AG04450 (cell line): ENCODE measurements around the gene ACTR3. TPM values are rescaled to one million over a fixed set of nuclear protein-coding genes. Genes with fewer than 3 reads are reported as not detected.

Source experiments
- CTCF ChIA-PET: fragments of 300-600, 350-600 bp; formaldehyde crosslinking; extraction: SDS; loops from one replicate; lab custom pipeline; 2022; ENCODE audit warnings: antibody characterized with exemption, inconsistent platforms; lab: Charles Lee
- POLR2A ChIA-PET: fragments of 350-600 bp; formaldehyde crosslinking; extraction: SDS; loops from one replicate; lab custom pipeline; 2021; ENCODE audit warnings: antibody characterized with exemption, inconsistent platforms; lab: Yijun Ruan, JAX
- DNase-seq: peaks from one replicate; pipeline ENCODE4 v3.0.0-alpha.2; 2011; ENCODE audit warnings: low read depth, low spot score
- H3K27ac ChIP-seq: one replicate; pipeline ENCODE4 v1.5.1; 2012; ENCODE audit warnings: low read depth, low read length, control low read depth
- H3K27me3 ChIP-seq: one replicate; pipeline ENCODE4 v1.6.0; 2012; ENCODE audit warnings: low read length; ENCODE audit not compliant: control insufficient read depth, insufficient read depth
- H3K4me3 ChIP-seq: 2 replicates; pipeline ENCODE4 v1.5.1; 2011; ENCODE audit warnings: mild to moderate bottlenecking, low read depth, low read length, control low read depth
- H3K9me3 ChIP-seq: 2 replicates; pipeline ENCODE4 v1.5.1; 2012; ENCODE audit warnings: low read length; ENCODE audit not compliant: control insufficient read depth, insufficient read depth
- CTCF ChIP-seq: IDR thresholded peaks from 2 replicates; pipeline ENCODE4 v1.5.1; 2011; ENCODE audit warnings: low read depth, low read length, control low read depth, inconsistent platforms
- polyA plus RNA-seq: library from polyadenylated mRNA; depleted of rRNA; stranded (reverse); fragments of >200 nt; gene quantifications from 2 replicates; pipeline ENCODE4 v1.2.3, GENCODE V29; 2011

Gene ACTR3
- polyA plus RNA-seq, 1 experiment = 536 TPM

- TF ChIP-seq CTCF = peak; percentile 45
- Histone ChIP-seq H3K27ac (no peak overlapping the region), H3K4me3 (no peak overlapping the region), H3K27me3 (no peaks in the 10 kb centered on the region), H3K9me3 (no peaks in the 10 kb centered on the region)
- no peak for DNase-seq
- CTCF ChIA-PET = interaction anchor here (1.3 kb wide), 2 partner anchors 12 to 72 kb away, joined by 3 to 4 read pairs; no protein-coding TSS in a partner anchor
- POLR2A ChIA-PET = no interaction called here
These were observed 75.8 kb downstream of the ACTR3 start for GRCh38 chr2:113965644-113966043.

- Histone ChIP-seq H3K27ac (no peak overlapping the region), H3K27me3 (no peaks in the 10 kb centered on the region), H3K9me3 (no peaks in the 10 kb centered on the region), H3K4me3 (no peak overlapping the region)
- TF ChIP-seq CTCF = no peak
- ChIA-PET CTCF (interaction anchor here (1.3 kb wide), 1 partner anchor 72 kb away, joined by 4 read pairs; no protein-coding TSS in a partner anchor), POLR2A (no interaction called here)
- DNase-seq = no peak
These were observed 76.3 kb downstream of the ACTR3 start for GRCh38 chr2:113966171-113966570.

- Histone ChIP-seq H3K9me3 (no peaks in the 10 kb centered on the region), H3K4me3 (no peak overlapping the region), H3K27me3 (no peaks in the 10 kb centered on the region), H3K27ac (no peak overlapping the region)
- ChIA-PET POLR2A (no interaction called here), CTCF (no interaction called here)
- DNase-seq = no peak
- TF ChIP-seq CTCF = no peak
These were observed 76.9 kb downstream of the ACTR3 start for GRCh38 chr2:113966832-113967231.

GRCh38 chr2:113967272-113967671 is 77.4 kb downstream of the ACTR3 start:
- Histone ChIP-seq H3K27ac (no peak overlapping the region), H3K27me3 (no peaks in the 10 kb centered on the region), H3K9me3 (no peaks in the 10 kb centered on the region), H3K4me3 (no peak overlapping the region)
- TF ChIP-seq CTCF = no peak
- CTCF ChIA-PET = no interaction called here
- POLR2A ChIA-PET = no interaction called here
- DNase-seq = no peak

GRCh38 chr2:113972766-113973165 is 82.9 kb downstream of the ACTR3 start:
- ChIA-PET CTCF (no interaction called here), POLR2A (no interaction called here)
- no peak for DNase-seq
- no peaks in the 10 kb centered on the region for H3K27me3 ChIP-seq
- no peak overlapping the region for H3K4me3 ChIP-seq
- H3K9me3 ChIP-seq = no peaks in the 10 kb centered on the region; the same call in 1 of the 2 replicates
- TF ChIP-seq CTCF = no peak
- H3K27ac ChIP-seq = no peak overlapping the region
